Measurements from ENCODE around the gene SGMS1.

The SGMS1 gene

DNA sequence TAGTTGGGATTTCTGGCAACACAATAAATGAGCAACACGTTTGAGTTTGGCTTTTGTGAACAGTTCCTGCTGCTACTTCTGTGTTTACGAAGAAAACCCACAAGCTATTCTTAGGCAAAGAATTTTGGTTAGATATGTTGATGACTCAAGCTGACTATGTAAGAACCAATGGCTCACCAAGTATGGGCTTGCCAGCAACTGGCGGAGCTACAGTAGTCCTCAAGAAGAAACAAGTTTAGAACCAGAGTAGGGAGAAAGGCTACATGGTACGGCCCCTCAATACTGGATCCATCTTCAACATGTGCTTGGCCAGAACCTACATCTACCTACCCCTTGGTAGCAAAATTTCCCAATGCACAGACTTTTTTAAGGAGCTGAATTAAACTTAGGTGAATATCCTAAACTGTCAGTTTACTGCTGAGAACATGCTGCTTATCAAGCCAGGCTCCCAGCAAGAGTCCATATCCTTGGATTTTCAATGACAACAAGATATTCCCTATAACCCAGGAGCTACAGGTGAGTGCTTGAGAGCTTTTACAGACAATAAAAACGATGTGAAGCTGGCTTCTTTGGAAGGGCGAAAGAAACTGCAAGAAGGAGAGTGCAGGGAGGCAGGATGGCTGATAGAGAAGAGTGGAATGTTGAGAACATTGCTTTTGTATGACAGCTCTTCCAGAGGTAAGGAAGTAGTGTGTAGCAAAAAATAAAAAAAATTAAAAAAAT is 298.1 kb downstream of the SGMS1 start:
- TF ChIP-seq ZFX (IDR thresholded peaks at IDR 0.05; ENCODE audit: borderline replicate concordance): no peak
- TF ChIP-seq, protein P1, sequence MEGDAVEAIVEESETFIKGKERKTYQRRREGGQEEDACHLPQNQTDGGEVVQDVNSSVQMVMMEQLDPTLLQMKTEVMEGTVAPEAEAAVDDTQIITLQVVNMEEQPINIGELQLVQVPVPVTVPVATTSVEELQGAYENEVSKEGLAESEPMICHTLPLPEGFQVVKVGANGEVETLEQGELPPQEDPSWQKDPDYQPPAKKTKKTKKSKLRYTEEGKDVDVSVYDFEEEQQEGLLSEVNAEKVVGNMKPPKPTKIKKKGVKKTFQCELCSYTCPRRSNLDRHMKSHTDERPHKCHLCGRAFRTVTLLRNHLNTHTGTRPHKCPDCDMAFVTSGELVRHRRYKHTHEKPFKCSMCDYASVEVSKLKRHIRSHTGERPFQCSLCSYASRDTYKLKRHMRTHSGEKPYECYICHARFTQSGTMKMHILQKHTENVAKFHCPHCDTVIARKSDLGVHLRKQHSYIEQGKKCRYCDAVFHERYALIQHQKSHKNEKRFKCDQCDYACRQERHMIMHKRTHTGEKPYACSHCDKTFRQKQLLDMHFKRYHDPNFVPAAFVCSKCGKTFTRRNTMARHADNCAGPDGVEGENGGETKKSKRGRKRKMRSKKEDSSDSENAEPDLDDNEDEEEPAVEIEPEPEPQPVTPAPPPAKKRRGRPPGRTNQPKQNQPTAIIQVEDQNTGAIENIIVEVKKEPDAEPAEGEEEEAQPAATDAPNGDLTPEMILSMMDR (IDR thresholded peaks at IDR 0.05): no peak
- no peak overlapping the region for H3K27ac ChIP-seq

DNA sequence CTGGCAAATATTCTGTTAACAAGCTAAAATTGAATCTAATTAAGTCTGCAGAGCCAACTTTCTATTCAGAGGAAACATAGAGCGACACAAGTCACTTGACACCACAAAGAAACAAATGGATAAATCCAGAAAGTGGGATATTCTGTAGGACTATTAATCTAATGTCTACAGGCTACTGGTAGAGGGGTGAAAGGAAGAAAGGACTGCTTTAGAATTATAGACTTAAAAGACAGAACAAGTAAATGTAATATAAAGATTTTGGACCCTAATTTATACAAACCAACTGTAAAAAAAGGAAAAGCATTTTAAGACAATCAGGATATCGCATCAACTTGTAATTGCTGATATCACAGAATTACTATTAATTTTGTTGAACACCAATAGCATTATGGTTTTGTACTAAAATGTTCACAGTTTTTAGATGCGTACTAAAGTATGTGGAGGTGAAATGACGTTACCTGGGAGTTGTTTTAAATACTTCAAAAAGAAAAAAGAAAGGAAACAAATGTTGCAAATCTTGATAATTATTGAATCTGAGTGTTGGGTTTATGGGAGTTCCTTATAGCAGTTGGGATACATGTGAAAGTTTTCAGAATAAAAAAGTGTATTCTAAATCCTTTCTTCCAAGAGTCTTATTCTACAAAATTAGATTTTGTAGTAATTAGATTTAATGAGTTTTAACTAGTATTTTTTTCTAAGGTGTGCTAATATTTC is 298.9 kb downstream of the SGMS1 start:
- H3K27ac ChIP-seq: no peak overlapping the region
- TF ChIP-seq, protein P1 (IDR thresholded peaks at IDR 0.05): no peak
- no peak for TF ChIP-seq ZFX (IDR thresholded peaks at IDR 0.05; ENCODE audit: borderline replicate concordance)

DNA sequence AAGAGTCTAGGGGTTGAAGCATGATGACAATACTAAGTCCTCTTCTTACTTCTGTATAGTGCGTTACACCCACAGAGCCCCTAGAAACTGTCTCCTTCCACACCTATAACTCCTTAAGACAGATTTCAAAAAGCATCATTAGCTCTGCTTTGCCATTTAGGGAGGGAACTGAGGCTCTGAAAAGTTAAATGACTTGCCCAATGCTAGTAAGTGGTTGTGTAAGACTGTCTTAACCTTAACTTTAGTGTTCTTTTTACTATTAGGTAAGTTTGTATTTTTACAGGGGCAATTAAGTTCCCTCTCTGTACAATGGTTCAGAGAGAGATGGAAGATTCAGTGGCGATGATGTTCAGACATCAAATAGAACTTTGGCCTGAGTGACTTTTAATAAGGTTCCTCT is 299.7 kb downstream of the SGMS1 start:
- H3K27ac ChIP-seq: no peak overlapping the region

DNA sequence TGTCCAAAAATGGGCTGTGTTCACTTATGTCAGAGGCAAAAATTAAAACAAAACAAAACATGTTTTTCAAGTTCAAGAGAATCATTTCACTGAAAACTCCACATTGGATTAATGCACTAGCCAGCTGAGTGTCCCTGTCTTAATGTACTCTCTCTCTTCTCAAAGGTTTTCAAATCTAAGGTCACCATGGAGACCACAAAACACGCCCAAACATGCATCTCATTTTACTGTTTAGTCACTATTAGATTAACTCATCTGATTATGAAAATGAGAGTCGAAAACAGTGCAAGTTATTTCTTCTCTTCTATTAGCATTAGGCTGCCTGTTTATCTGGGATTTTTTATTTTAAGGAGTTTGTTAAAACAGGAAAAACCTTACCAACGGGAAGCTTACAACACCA is 301.7 kb downstream of the SGMS1 start:
- TF ChIP-seq, protein P1 (IDR thresholded peaks at IDR 0.05): no peak
- TF ChIP-seq ZFX (IDR thresholded peaks at IDR 0.05; ENCODE audit: borderline replicate concordance): no peak
- H3K27ac ChIP-seq: no peak overlapping the region

More for the DNA sequence above, 299.7 kb downstream of the SGMS1 start:
- TF ChIP-seq, protein P1 (IDR thresholded peaks at IDR 0.05): no peak
- no peak for TF ChIP-seq ZFX (IDR thresholded peaks at IDR 0.05; ENCODE audit: borderline replicate concordance)

DNA sequence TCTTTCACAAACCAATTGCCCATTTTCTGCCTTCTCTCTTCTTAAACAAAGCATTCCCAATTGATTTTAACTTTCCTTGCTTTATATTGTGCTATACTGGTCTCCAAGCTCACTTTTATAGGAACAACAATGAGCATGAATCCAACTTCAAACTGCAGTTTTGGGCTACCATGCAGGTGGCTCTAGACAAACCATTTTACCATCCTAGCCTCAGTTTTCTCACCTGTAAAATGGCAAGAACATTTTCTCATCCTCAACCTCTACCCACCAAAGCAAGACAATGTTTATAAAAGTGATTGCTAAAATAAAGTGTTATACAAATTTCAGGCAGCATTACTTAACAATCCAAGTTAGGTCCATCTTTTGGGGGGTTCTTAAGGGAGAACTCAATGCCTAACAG is 305.6 kb downstream of the SGMS1 start:
- H3K27ac ChIP-seq: no peak overlapping the region
- no peak for TF ChIP-seq ZFX (IDR thresholded peaks at IDR 0.05; ENCODE audit: borderline replicate concordance)
- TF ChIP-seq, protein P1 (IDR thresholded peaks at IDR 0.05): no peak

DNA sequence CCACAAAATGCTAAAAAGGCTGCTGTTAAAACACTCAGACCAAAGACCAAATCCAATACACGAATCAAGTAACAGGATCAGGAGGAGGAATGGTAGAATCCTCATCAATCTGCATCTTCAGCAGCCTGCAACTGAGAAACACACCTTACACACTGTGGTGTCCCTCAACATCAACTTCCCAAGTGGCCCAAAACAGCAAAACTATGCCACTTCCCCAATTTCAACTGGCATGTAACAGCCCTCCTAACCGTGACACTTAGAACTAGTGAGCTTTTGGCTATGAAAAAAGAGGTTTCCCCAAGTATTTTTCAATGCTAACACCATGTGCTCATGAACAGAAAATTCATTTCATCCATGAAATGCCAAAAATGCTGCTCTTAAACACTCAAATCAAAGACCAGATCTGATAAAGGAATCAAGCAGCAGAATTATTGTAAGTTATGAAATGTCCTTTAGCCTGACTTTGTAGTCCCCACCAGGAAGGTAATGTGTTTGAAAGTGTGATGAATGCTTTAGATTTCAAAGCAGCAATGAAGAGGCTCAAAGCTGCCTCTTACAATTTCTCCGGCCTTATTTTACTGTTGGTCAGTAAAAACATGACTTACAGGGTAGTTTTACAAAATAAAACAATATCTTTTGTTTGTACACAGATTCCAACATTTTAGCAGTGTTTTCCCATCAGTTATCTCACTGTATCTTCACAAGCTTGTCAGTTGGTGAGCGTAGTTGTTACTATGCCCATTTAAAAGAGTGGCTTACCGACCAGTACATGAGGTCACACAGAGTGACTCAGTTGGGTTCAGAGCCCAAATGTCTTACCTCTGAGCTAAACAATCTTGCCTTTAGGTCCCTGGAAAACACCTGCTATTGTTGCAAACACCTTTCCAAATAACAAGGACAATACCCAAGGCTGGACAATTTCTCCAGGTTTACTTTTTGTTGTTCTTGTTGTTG is 306.8 kb downstream of the SGMS1 start:
- TF ChIP-seq ZFX (IDR thresholded peaks at IDR 0.05; ENCODE audit: borderline replicate concordance): no peak
- no peak overlapping the region for H3K27ac ChIP-seq

DNA sequence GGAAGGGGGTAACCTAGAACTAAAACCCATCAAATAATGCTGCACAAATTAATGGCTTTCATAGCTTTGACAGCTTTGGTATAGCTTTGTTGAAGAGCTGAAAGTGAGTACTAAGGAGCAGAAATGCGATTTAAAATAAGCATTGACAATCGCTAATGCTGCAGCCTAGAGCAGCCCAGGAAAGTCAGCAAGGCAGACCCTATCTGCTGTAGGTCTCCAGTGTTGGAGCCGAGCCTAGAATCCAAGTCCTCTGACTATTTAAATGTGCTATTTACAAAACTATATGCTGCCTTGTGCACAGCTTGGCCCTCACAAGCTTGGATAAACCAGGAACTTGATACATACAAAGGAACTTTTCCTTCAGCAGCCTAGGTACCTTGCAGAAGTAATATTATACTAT is 307.6 kb downstream of the SGMS1 start:
- H3K27ac ChIP-seq: no peak overlapping the region
- no peak for TF ChIP-seq ZFX (IDR thresholded peaks at IDR 0.05; ENCODE audit: borderline replicate concordance)
- TF ChIP-seq, protein P1 (IDR thresholded peaks at IDR 0.05): no peak
